GOT3 (cell line): ENCODE data around the gene ZMAT5.

ENCODE experiments used
- DNase-seq: peaks from one replicate; lab custom pipeline; 2025; ENCODE audit warnings: mixed read lengths; lab: John Stamatoyannopoulos, UW

Gene ZMAT5

GRCh38 chr22:29729161-29729560 is 37.6 kb downstream of the ZMAT5 start:
- DNase-seq = no peak

GRCh38 chr22:29727131-29727523 is 39.7 kb downstream of the ZMAT5 start:
- no peak for DNase-seq

- DNase-seq = no peak
These were observed 40.2 kb downstream of the ZMAT5 start for GRCh38 chr22:29726512-29727130.

- no peak for DNase-seq
These were observed 40.7 kb downstream of the ZMAT5 start for GRCh38 chr22:29726106-29726505.

GRCh38 chr22:29724843-29725242 is 42.0 kb downstream of the ZMAT5 start:
- no peak for DNase-seq

GRCh38 chr22:29723766-29724165 is 43.0 kb downstream of the ZMAT5 start:
- no peak for DNase-seq

- no peak for DNase-seq
These were observed 44.2 kb downstream of the ZMAT5 start for GRCh38 chr22:29722587-29722986.

- no peak for DNase-seq
These were observed 44.7 kb downstream of the ZMAT5 start for GRCh38 chr22:29722151-29722550.

GRCh38 chr22:29720811-29721323 is 45.9 kb downstream of the ZMAT5 start:
- DNase-seq = no peak

- no peak for DNase-seq
These were observed 46.7 kb downstream of the ZMAT5 start, which contains the start of gene CABP7 for GRCh38 chr22:29719899-29720645. CABP7 (plus strand) TSS chr22:29720003; CDS start chr22:29720425, 422 bp downstream.

GRCh38 chr22:29718949-29719898 is 47.6 kb downstream of the ZMAT5 start:
- no peak for DNase-seq

GRCh38 chr22:29717789-29718188 is 49.0 kb downstream of the ZMAT5 start:
- no peak for DNase-seq

GRCh38 chr22:29716814-29717545 is 49.8 kb downstream of the ZMAT5 start:
- DNase-seq = peak; percentile 24

GRCh38 chr22:29715705-29716104 is 51.1 kb downstream of the ZMAT5 start:
- no peak for DNase-seq

GRCh38 chr22:29715240-29715639 is 51.6 kb downstream of the ZMAT5 start:
- DNase-seq = no peak

GRCh38 chr22:29713156-29713727 is 53.6 kb downstream of the ZMAT5 start:
- DNase-seq = no peak

- no peak for DNase-seq
These were observed 54.7 kb downstream of the ZMAT5 start for GRCh38 chr22:29712119-29712518.

GRCh38 chr22:29710922-29711593 is 55.7 kb downstream of the ZMAT5 start:
- DNase-seq = no peak

GRCh38 chr22:29710193-29710592 is 56.6 kb downstream of the ZMAT5 start:
- no peak for DNase-seq

- DNase-seq = no peak
These were observed 59.3 kb downstream of the ZMAT5 start for GRCh38 chr22:29707471-29707870.

- no peak for DNase-seq
These were observed 59.8 kb downstream of the ZMAT5 start for GRCh38 chr22:29707010-29707409.
